ENCODE measurements around the gene NUP88.
A peak's percentile ranks its signal among the peaks of the same experiment; 100 is the strongest.
"Not testable (repeated sequence)": the region's sequence is repeated elsewhere in the genome, so short reads cannot be mapped to it uniquely, and the experiment has no call there.

NUP88 gene
- total RNA-seq = 90.4 to 255 (median 152) reads per million in 3 experiments

GRCh38 chr17:5419356-5419958 is at the start of gene NUP88:
Gene NUP88 (minus strand): TSS chr17:5419662. CDS start chr17:5419650, 12 bp downstream.
- peak; percentile 97 for DNase-seq

GRCh38 chr17:5468075-5468473 is 48.6 kb upstream of the NUP88 start:
- no peak for DNase-seq

GRCh38 chr17:5467416-5467815 is 48.0 kb upstream of the NUP88 start:
- no peak for DNase-seq

- no peak for DNase-seq
Observed at GRCh38 chr17:5466295-5466694, 46.8 kb upstream of the NUP88 start.

GRCh38 chr17:5464717-5465507 is 45.5 kb upstream of the NUP88 start:
- no peak for DNase-seq

- no peak for DNase-seq
Observed at GRCh38 chr17:5446786-5447185, 27.3 kb upstream of the NUP88 start.

GRCh38 chr17:5444209-5444608 is 24.7 kb upstream of the NUP88 start:
- no peak for DNase-seq

GRCh38 chr17:5443728-5444127 is 24.3 kb upstream of the NUP88 start:
- DNase-seq = no peak

GRCh38 chr17:5439446-5439764 is 19.9 kb upstream of the NUP88 start:
- no peak for DNase-seq

- DNase-seq = peak; percentile 89
Observed at GRCh38 chr17:5438716-5439445, 19.4 kb upstream of the NUP88 start, which contains the start of gene C1QBP. Gene C1QBP (minus strand): TSS chr17:5439155. CDS start chr17:5439073, 82 bp downstream.

GRCh38 chr17:5437721-5438317 is 18.4 kb upstream of the NUP88 start:
- peak; percentile 18 for DNase-seq

GRCh38 chr17:5435781-5436315 is 16.4 kb upstream of the NUP88 start:
- DNase-seq = not testable (repeated sequence)

- no peak for DNase-seq
Observed at GRCh38 chr17:5434984-5435383, 15.5 kb upstream of the NUP88 start.

GRCh38 chr17:5431949-5432556 is 12.6 kb upstream of the NUP88 start:
- DNase-seq = no peak

- DNase-seq = not testable (repeated sequence)
Observed at GRCh38 chr17:5431234-5431633, 11.8 kb upstream of the NUP88 start.

- no peak for DNase-seq
Observed at GRCh38 chr17:5430413-5430999, 11.0 kb upstream of the NUP88 start.

GRCh38 chr17:5429191-5429887 is 9.9 kb upstream of the NUP88 start:
- no peak for DNase-seq

GRCh38 chr17:5425826-5426225 is 6.4 kb upstream of the NUP88 start:
- DNase-seq = no peak

GRCh38 chr17:5424909-5425308 is 5.4 kb upstream of the NUP88 start:
- no peak for DNase-seq

GRCh38 chr17:5422505-5422904 is 3.0 kb upstream of the NUP88 start:
- no peak for DNase-seq

- DNase-seq = peak; percentile 88
Observed at GRCh38 chr17:5419959-5420653, 644 bp upstream of the NUP88 start, which contains the start of gene RPAIN. Gene RPAIN (plus strand): TSS chr17:5420182. CDS start chr17:5420211, 29 bp downstream.
